ENCODE measurements around the gene CFAP58.

DNA sequence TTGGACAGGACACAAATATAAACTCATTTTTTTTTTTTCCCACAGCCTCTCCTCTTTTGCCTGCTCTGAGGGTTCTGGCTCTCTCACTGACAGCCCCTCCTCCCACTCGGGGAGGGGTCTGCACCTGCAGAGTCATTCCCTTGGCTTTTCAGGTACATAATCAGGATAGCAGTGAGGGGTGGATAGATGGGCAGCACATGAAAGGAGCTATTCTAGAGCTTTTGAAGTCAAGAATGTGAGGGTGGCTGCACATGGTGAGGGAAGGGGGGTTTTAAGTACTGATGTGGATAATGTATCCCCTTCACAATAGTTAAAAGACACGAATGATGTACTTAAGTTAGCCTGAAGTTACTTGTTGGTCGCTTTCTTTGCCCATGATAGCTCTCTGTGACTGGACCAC is 76.2 kb downstream of the CFAP58 start:
- TF ChIP-seq, protein P1, sequence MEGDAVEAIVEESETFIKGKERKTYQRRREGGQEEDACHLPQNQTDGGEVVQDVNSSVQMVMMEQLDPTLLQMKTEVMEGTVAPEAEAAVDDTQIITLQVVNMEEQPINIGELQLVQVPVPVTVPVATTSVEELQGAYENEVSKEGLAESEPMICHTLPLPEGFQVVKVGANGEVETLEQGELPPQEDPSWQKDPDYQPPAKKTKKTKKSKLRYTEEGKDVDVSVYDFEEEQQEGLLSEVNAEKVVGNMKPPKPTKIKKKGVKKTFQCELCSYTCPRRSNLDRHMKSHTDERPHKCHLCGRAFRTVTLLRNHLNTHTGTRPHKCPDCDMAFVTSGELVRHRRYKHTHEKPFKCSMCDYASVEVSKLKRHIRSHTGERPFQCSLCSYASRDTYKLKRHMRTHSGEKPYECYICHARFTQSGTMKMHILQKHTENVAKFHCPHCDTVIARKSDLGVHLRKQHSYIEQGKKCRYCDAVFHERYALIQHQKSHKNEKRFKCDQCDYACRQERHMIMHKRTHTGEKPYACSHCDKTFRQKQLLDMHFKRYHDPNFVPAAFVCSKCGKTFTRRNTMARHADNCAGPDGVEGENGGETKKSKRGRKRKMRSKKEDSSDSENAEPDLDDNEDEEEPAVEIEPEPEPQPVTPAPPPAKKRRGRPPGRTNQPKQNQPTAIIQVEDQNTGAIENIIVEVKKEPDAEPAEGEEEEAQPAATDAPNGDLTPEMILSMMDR (conservative IDR thresholded peaks at IDR 0.05 in 1 of 2, IDR thresholded peaks at IDR 0.05 in 1 of 2; ENCODE audit: extremely low read depth in 1 of 2, insufficient read depth in 1 of 2, low read depth in 1 of 2, low read length in 2 of 2), result no peak
- TF ChIP-seq EZH2 (IDR thresholded peaks at IDR 0.05; ENCODE audit: borderline replicate concordance, low read length), result no peak

Data from mammary epithelial cell (primary cell).